ENCODE results near the gene RHOC.
"Not testable (repeated sequence)": the region's sequence is repeated elsewhere in the genome, so short reads cannot be mapped to it uniquely, and the experiment has no call there.

The RHOC gene

GRCh38 chr1:112735752-112736151, 28.8 kb upstream of the RHOC start:
- DNase-seq (ENCODE audit: low spot score), result no peak
- no peak for TF ChIP-seq CTCF (IDR thresholded peaks at IDR 0.05; ENCODE audit: borderline replicate concordance, control extremely low read depth, extremely low read depth, insufficient read depth, missing control alignments)
- in situ Hi-C loops (cut with MboI; ENCODE audit: low sequenced_read_pairs, unreplicated experiment), result no loop called here

- no peak for TF ChIP-seq CTCF (IDR thresholded peaks at IDR 0.05; ENCODE audit: borderline replicate concordance, control extremely low read depth, extremely low read depth, insufficient read depth, missing control alignments)
- no peak for DNase-seq (ENCODE audit: low spot score)
- in situ Hi-C loops (cut with MboI; ENCODE audit: low sequenced_read_pairs, unreplicated experiment), result no loop called here
Measured at GRCh38 chr1:112731451-112731850, 24.5 kb upstream of the RHOC start.

- no peak for TF ChIP-seq CTCF (IDR thresholded peaks at IDR 0.05; ENCODE audit: borderline replicate concordance, control extremely low read depth, extremely low read depth, insufficient read depth, missing control alignments)
- DNase-seq (ENCODE audit: low spot score), result no peak
- in situ Hi-C loops (cut with MboI; ENCODE audit: low sequenced_read_pairs, unreplicated experiment), result no loop called here
Measured at GRCh38 chr1:112729909-112730308, 23.0 kb upstream of the RHOC start.

GRCh38 chr1:112729011-112729410, 22.1 kb upstream of the RHOC start:
- DNase-seq (ENCODE audit: low spot score); in situ Hi-C loops (cut with MboI; ENCODE audit: low sequenced_read_pairs, unreplicated experiment): not testable (repeated sequence)

GRCh38 chr1:112728306-112728971, 21.5 kb upstream of the RHOC start:
- in situ Hi-C loops (cut with MboI; ENCODE audit: low sequenced_read_pairs, unreplicated experiment); DNase-seq (ENCODE audit: low spot score): not testable (repeated sequence)

GRCh38 chr1:112727716-112728115, 20.8 kb upstream of the RHOC start:
- in situ Hi-C loops (cut with MboI; ENCODE audit: low sequenced_read_pairs, unreplicated experiment), result no loop called here
- DNase-seq (ENCODE audit: low spot score), result no peak
- no peak for TF ChIP-seq CTCF (IDR thresholded peaks at IDR 0.05; ENCODE audit: borderline replicate concordance, control extremely low read depth, extremely low read depth, insufficient read depth, missing control alignments)

GRCh38 chr1:112724240-112724639, 17.3 kb upstream of the RHOC start:
- in situ Hi-C loops (cut with MboI; ENCODE audit: low sequenced_read_pairs, unreplicated experiment), result loop anchor here (25.0 kb wide), 1 partner anchor 313 kb away; no protein-coding TSS in a partner anchor
- DNase-seq (ENCODE audit: low spot score), result not testable (repeated sequence)

GRCh38 chr1:112723511-112723839, 16.5 kb upstream of the RHOC start:
- TF ChIP-seq CTCF (IDR thresholded peaks at IDR 0.05; ENCODE audit: borderline replicate concordance, control extremely low read depth, extremely low read depth, insufficient read depth, missing control alignments), result no peak
- no peak for DNase-seq (ENCODE audit: low spot score)
- in situ Hi-C loops (cut with MboI; ENCODE audit: low sequenced_read_pairs, unreplicated experiment), result loop anchor here (25.0 kb wide), 1 partner anchor 314 kb away; no protein-coding TSS in a partner anchor
